Bronchial epithelial cell (primary cell): ENCODE data around the gene ADGRG4. TPM values are rescaled to one million over a fixed set of nuclear protein-coding genes. Genes with fewer than 3 reads are reported as not detected.
"Not testable (repeated sequence)": the region's sequence is repeated elsewhere in the genome, so short reads cannot be mapped to it uniquely, and the experiment has no call there.

Experiments used
- DNase-seq: peaks from one replicate; pipeline ENCODE4 v3.0.0-alpha.2; 2010; ENCODE audit warnings: low read depth
- FAIRE-seq: peaks from 2 replicates; lab custom pipeline; 2011; peaks lifted over from hg19 to GRCh38; lab: Jason Lieb, UNC
- H3K27me3 ChIP-seq: 2 replicates; pipeline ENCODE4 v1.5.1; 2011; ENCODE audit warnings: low read length; ENCODE audit not compliant: control insufficient read depth, insufficient read depth
- H3K36me3 ChIP-seq: 2 replicates; pipeline ENCODE4 v1.5.1; 2011; ENCODE audit warnings: low read length; ENCODE audit not compliant: control insufficient read depth, insufficient read depth
- H3K4me3 ChIP-seq: 2 replicates; pipeline ENCODE4 v1.5.1; 2011; ENCODE audit warnings: mild to moderate bottlenecking, low read depth, low read length, control low read depth
- CTCF ChIP-seq: IDR thresholded peaks from 2 replicates; pipeline ENCODE4 v1.5.1; 2011; ENCODE audit warnings: mild to moderate bottlenecking, moderate library complexity, low read length, control low read depth, inconsistent platforms; ENCODE audit not compliant: insufficient read depth, severe bottlenecking
- total RNA-seq: library from RNA; depleted of rRNA; stranded (reverse); fragments of >200 nt; gene quantifications from 2 replicates; pipeline ENCODE4 v1.2.1, GENCODE V29; 2014

ADGRG4 gene
- not detected in 2 replicates for total RNA-seq

GRCh38 chrX:136300721-136301120 is at the start of gene ADGRG4:
Gene ADGRG4, plus strand, starts transcription at chrX:136300963. Its CDS starts 7,815 bp downstream, at chrX:136308778.
- H3K4me3 ChIP-seq, FAIRE-seq, H3K27me3 ChIP-seq, H3K36me3 ChIP-seq, DNase-seq: not testable (repeated sequence)

- H3K27me3 ChIP-seq: no peaks in the 10 kb centered on the region
- peak within 1 kb of the TSS; percentile 62 for H3K4me3 ChIP-seq
- no peaks in the 10 kb centered on the region for H3K36me3 ChIP-seq
- DNase-seq: peak; percentile 67
- TF ChIP-seq CTCF: no peak
- no peak for FAIRE-seq
Observed at GRCh38 chrX:136251041-136251991, 49.4 kb upstream of the ADGRG4 start, which contains the start of gene MAP7D3. Gene MAP7D3, minus strand, starts transcription at chrX:136251400. Its CDS starts 42 bp downstream, at chrX:136251358.

- no peaks in the 10 kb centered on the region for H3K36me3 ChIP-seq
- no peak for TF ChIP-seq CTCF
- no peaks in the 10 kb centered on the region for H3K27me3 ChIP-seq
- no peak for FAIRE-seq
- no peak overlapping the region for H3K4me3 ChIP-seq
- DNase-seq: no peak
Observed at GRCh38 chrX:136255541-136255940, 45.2 kb upstream of the ADGRG4 start.

GRCh38 chrX:136256026-136256425 is 44.7 kb upstream of the ADGRG4 start:
- no peaks in the 10 kb centered on the region for H3K36me3 ChIP-seq
- no peaks in the 10 kb centered on the region for H3K27me3 ChIP-seq
- H3K4me3 ChIP-seq: no peak overlapping the region
- FAIRE-seq (peak; percentile 36), DNase-seq (no peak)
- no peak for TF ChIP-seq CTCF

GRCh38 chrX:136258951-136259350 is 41.8 kb upstream of the ADGRG4 start:
- no peak for FAIRE-seq
- Histone ChIP-seq H3K4me3 (no peak overlapping the region), H3K27me3 (no peaks in the 10 kb centered on the region), H3K36me3 (no peaks in the 10 kb centered on the region)
- DNase-seq: no peak
- no peak for TF ChIP-seq CTCF

GRCh38 chrX:136259543-136259942 is 41.2 kb upstream of the ADGRG4 start:
- no peak for TF ChIP-seq CTCF
- no peaks in the 10 kb centered on the region for H3K36me3 ChIP-seq
- FAIRE-seq: no peak
- peak; percentile 71 for DNase-seq
- no peak overlapping the region for H3K4me3 ChIP-seq
- H3K27me3 ChIP-seq: no peaks in the 10 kb centered on the region
